HCT116 (cell line): Measurements from ENCODE around the gene ACKR3. TPM values are rescaled to one million over a fixed set of nuclear protein-coding genes. Genes with fewer than 3 reads are reported as not detected.

Experiments
- ATAC-seq: fragments of 200-7000 bp; cut with Tn5 transposase; 2 replicates; pipeline ENCODE4 v1.9.1; 2020; ENCODE audit warnings: mild to moderate bottlenecking, moderate library complexity
- BruUV-seq: library from RNA; stranded (reverse); fragments of 400-500 nt; replicated peaks from 2 replicates; lab custom pipeline; 2021; lab: Mats Ljungman, UMichigan
- CTCF ChIA-PET: fragments of 300-600 bp; sonication (Branson Sonifier 250); formaldehyde crosslinking; loops from one replicate; lab custom pipeline; 2021; ENCODE audit warnings: antibody characterized with exemption; lab: Charles Lee
- POLR2A ChIA-PET: fragments of 300-600, 350-600 bp; sonication (Branson Sonifier 250); formaldehyde crosslinking; loops from one replicate; lab custom pipeline; 2021; ENCODE audit warnings: antibody characterized with exemption; lab: Charles Lee
- RAD21 ChIA-PET, 2 experiments: fragments of 300-600 bp; sonication (Branson Sonifier 250); formaldehyde crosslinking; loops; one replicate each; lab custom pipeline; 2023; ENCODE audit warnings: low total read pairs in 2 of 2; ENCODE audit not compliant: uncharacterized antibody in 2 of 2, unreplicated experiment in 2 of 2, low non-redundant PET in 1 of 2; lab: Charles Lee
- DNase-seq: peaks from one replicate; pipeline ENCODE4 v3.0.0-alpha.2; 2010; ENCODE audit warnings: low read depth, low spot score
- H2AFZ ChIP-seq: fragments of 200-600 bp; shearing (Covaris generic), sonication (generic); 2 replicates; pipeline ENCODE4 v1.6.1; 2017; ENCODE audit warnings: low read depth, mixed run types, mixed read lengths, antibody characterized with exemption, low read length; ENCODE audit not compliant: poor library complexity, severe bottlenecking
- H3K27ac ChIP-seq: 2 replicates; pipeline ENCODE4 v1.5.1; 2012; ENCODE audit warnings: low read depth, low read length
- H3K27me3 ChIP-seq: fragments of 200-600 bp; sonication (generic); 2 replicates; pipeline ENCODE4 v1.6.1; 2016; ENCODE audit warnings: mixed run types, low read length, mixed read lengths; ENCODE audit not compliant: insufficient read depth
- H3K36me3 ChIP-seq, 2 experiments: fragments of 200-500 bp in 1 of 2; fragments of 200-600 bp in 1 of 2; sonication (Bioruptor generic) in 1 of 2; sonication (generic) in 1 of 2; 2 replicates each; pipeline versions ENCODE4 v1.5.1 to v1.6.1; 2014 to 2016; ENCODE audit warnings: low read length in 2 of 2, inconsistent platforms in 1 of 2, mixed read lengths in 1 of 2, mixed run types in 1 of 2; ENCODE audit not compliant: insufficient read depth in 2 of 2, control insufficient read depth in 1 of 2
- H3K4me1 ChIP-seq, 2 experiments: fragments of 200-600 bp in 1 of 2; sonication (generic) in 1 of 2; 2 replicates each; pipeline versions ENCODE4 v1.5.1 to v1.6.1; 2012 to 2017; ENCODE audit warnings: low read length in 2 of 2, inconsistent platforms in 1 of 2, mild to moderate bottlenecking in 1 of 2, mixed read lengths in 1 of 2, mixed run types in 1 of 2, moderate library complexity in 1 of 2; ENCODE audit not compliant: insufficient read depth in 2 of 2, control insufficient read depth in 1 of 2
- H3K4me2 ChIP-seq: fragments of 200-600 bp; sonication (generic); 2 replicates; pipeline ENCODE4 v1.6.1; 2017; ENCODE audit warnings: mixed run types, low read length, mixed read lengths
- H3K4me3 ChIP-seq, 2 experiments: fragments of 200-600 bp in 1 of 2; sonication (generic) in 1 of 2; replicated peaks in 1 of 2; 2 replicates each; pipeline ENCODE4 v1.5.1; 2011 to 2016; ENCODE audit warnings: low read length in 2 of 2, control low read depth in 1 of 2, low read depth in 1 of 2, mild to moderate bottlenecking in 1 of 2, mixed read lengths in 1 of 2, mixed run types in 1 of 2
- H3K79me2 ChIP-seq: fragments of 200-600 bp; sonication (generic); 2 replicates; pipeline ENCODE4 v1.6.1; 2017; ENCODE audit warnings: mild to moderate bottlenecking, mixed run types, low read length, moderate library complexity, mixed read lengths; ENCODE audit not compliant: insufficient read depth
- H3K9ac ChIP-seq: fragments of 200-600 bp; sonication (generic); 2 replicates; pipeline ENCODE4 v1.6.1; 2016; ENCODE audit warnings: low read length, mixed read lengths
- H3K9me2 ChIP-seq: fragments of 200-600 bp; sonication (generic), shearing (Covaris generic); 2 replicates; pipeline ENCODE4 v1.6.1; 2017; ENCODE audit warnings: mixed run types, mild to moderate bottlenecking, moderate library complexity; ENCODE audit not compliant: insufficient read depth
- H3K9me3 ChIP-seq, 2 experiments: fragments of 200-500 bp in 1 of 2; fragments of 200-600 bp in 1 of 2; sonication (Bioruptor generic) in 1 of 2; sonication (generic) in 1 of 2; 2 replicates each; pipeline ENCODE4 v1.6.1; 2014 to 2017; ENCODE audit warnings: low read length in 2 of 2, mixed read lengths in 2 of 2, inconsistent platforms in 1 of 2, low read depth in 1 of 2, mild to moderate bottlenecking in 1 of 2, mixed run types in 1 of 2, moderate library complexity in 1 of 2; ENCODE audit not compliant: control insufficient read depth in 1 of 2, insufficient read depth in 1 of 2
- H4K20me1 ChIP-seq: fragments of 200-600 bp; sonication (generic), shearing (Covaris generic); 2 replicates; pipeline ENCODE4 v1.6.1; 2017; ENCODE audit warnings: mixed run types, mild to moderate bottlenecking, moderate library complexity; ENCODE audit not compliant: insufficient read depth
- ATF3 ChIP-seq: IDR thresholded peaks from 2 replicates; pipeline ENCODE4 v1.6.1; 2012
- CBX3 ChIP-seq: IDR thresholded peaks from 2 replicates; pipeline ENCODE4 v1.6.1; 2012; ENCODE audit warnings: low read depth
- CEBPB ChIP-seq: IDR thresholded peaks from 2 replicates; pipeline ENCODE4 v1.6.1; 2012; ENCODE audit warnings: low read depth
- EGR1 ChIP-seq: IDR thresholded peaks from 2 replicates; pipeline ENCODE4 v1.6.1; 2012; ENCODE audit warnings: low read depth
- ELF1 ChIP-seq: IDR thresholded peaks from 2 replicates; pipeline ENCODE4 v1.6.1; 2012; ENCODE audit warnings: low read depth, borderline replicate concordance
- EZH2 ChIP-seq: fragments of 200-600 bp; sonication (generic); IDR thresholded peaks from 2 replicates; pipeline ENCODE4 v1.6.1; 2017; ENCODE audit warnings: antibody characterized with exemption, mixed run types
- EZH2phosphoT487 ChIP-seq: fragments of 200-600 bp; IDR thresholded peaks from 2 replicates; pipeline ENCODE4 v1.6.1; 2018; ENCODE audit warnings: antibody characterized with exemption, borderline replicate concordance
- FOSL1 ChIP-seq: IDR thresholded peaks from 2 replicates; pipeline ENCODE4 v1.6.1; 2012; ENCODE audit warnings: low read depth
- JUND ChIP-seq: IDR thresholded peaks from 2 replicates; pipeline ENCODE4 v1.6.1; 2012
- MAX ChIP-seq: IDR thresholded peaks from 2 replicates; pipeline ENCODE4 v1.6.1; 2012
- POLR2A ChIP-seq: IDR thresholded peaks from 2 replicates; pipeline ENCODE4 v1.7.0; 2011; ENCODE audit warnings: borderline replicate concordance; ENCODE audit not compliant: insufficient read depth, insufficient read length; ENCODE audit errors: extremely low read depth
- POLR2AphosphoS5 ChIP-seq: IDR thresholded peaks from 2 replicates; pipeline ENCODE4 v1.6.1; 2011; ENCODE audit warnings: mild to moderate bottlenecking, low read depth, low read length, moderate library complexity
- REST ChIP-seq: IDR thresholded peaks from 2 replicates; pipeline ENCODE4 v1.6.1; 2012; ENCODE audit warnings: low read depth
- SIN3A ChIP-seq: IDR thresholded peaks from 2 replicates; pipeline ENCODE4 v1.6.1; 2012; ENCODE audit warnings: low read depth
- SP1 ChIP-seq: IDR thresholded peaks from 2 replicates; pipeline ENCODE4 v1.6.1; 2012; ENCODE audit warnings: low read depth
- ZFX ChIP-seq: fragments of 450-650 bp; IDR thresholded peaks from 2 replicates; pipeline ENCODE4 v1.6.1; 2017
- ZNF274 ChIP-seq: fragments of 200-500 bp; sonication (Bioruptor generic); IDR thresholded peaks from 2 replicates; pipeline ENCODE4 v1.6.1; 2014; ENCODE audit warnings: mild to moderate bottlenecking, low read depth, low read length, inconsistent platforms
- intact Hi-C: fragments of 100-400 bp; cut with micrococcal nuclease; formaldehyde crosslinking; loops from 2 replicates; pipeline ENCODE4 v1.10.0; 2022
- total RNA-seq: library from RNA; stranded (reverse); gene quantifications from one replicate; pipeline ENCODE4 v1.2.1, GENCODE V29; 2021; ENCODE audit not compliant: unreplicated experiment

ACKR3 gene
- total RNA-seq, 1 experiment from 2014 or later, result 0.20 TPM

GRCh38 chr2:236602678-236603077 is 33.1 kb downstream of the ACKR3 start:
- H3K9ac ChIP-seq, result no peak overlapping the region
- BruUV-seq, result no TSS peak
- intact Hi-C loops, result no loop called here
- TF ChIP-seq CEBPB, result no peak
- no peak for TF ChIP-seq EZH2phosphoT487
- TF ChIP-seq FOSL1, result no peak
- H3K9me3 ChIP-seq, result no peaks in the 10 kb centered on the region
- no peaks in the 10 kb centered on the region for H3K9me2 ChIP-seq
- H3K4me2 ChIP-seq, result no peak overlapping the region
- H3K27me3 ChIP-seq, result peaks cover 60% of the 10 kb centered on the region
- DNase-seq (no peak), ATAC-seq (no peak)
- H3K79me2 ChIP-seq, result no peaks in the 10 kb centered on the region
- no peaks in the 10 kb centered on the region for H4K20me1 ChIP-seq
- no peak overlapping the region for H2AFZ ChIP-seq
- H3K36me3 ChIP-seq, result no peaks in the 10 kb centered on the region
- H3K4me3 ChIP-seq, result no peak overlapping the region
- ChIA-PET POLR2A (no interaction called here), RAD21 (no interaction called here), CTCF (no interaction called here)
- H3K27ac ChIP-seq, result no peak overlapping the region
- no peaks in the 10 kb centered on the region for H3K4me1 ChIP-seq

GRCh38 chr2:236603361-236604015 is 33.9 kb downstream of the ACKR3 start:
- Histone ChIP-seq H3K9ac (no peak overlapping the region), H3K79me2 (no peaks in the 10 kb centered on the region), H3K4me1 (no peaks in the 10 kb centered on the region), H2AFZ (no peak overlapping the region), H4K20me1 (no peaks in the 10 kb centered on the region), H3K27me3 (peaks cover 52% of the 10 kb centered on the region), H3K4me2 (no peak overlapping the region), H3K4me3 (no peak overlapping the region), H3K36me3 (no peaks in the 10 kb centered on the region), H3K27ac (no peak overlapping the region), H3K9me3 (no peaks in the 10 kb centered on the region), H3K9me2 (no peaks in the 10 kb centered on the region)
- ChIA-PET CTCF (no interaction called here), POLR2A (no interaction called here), RAD21 (no interaction called here)
- intact Hi-C loops, result no loop called here
- DNase-seq (no peak), ATAC-seq (no peak)
- BruUV-seq, result no TSS peak
- TF ChIP-seq POLR2A (no peak), ATF3 (no peak), CBX3 (no peak), ZFX (no peak), SP1 (no peak), ELF1 (no peak), MAX (no peak), JUND (no peak), REST (no peak), FOSL1 (no peak), POLR2AphosphoS5 (no peak), EGR1 (no peak), EZH2 (no peak), ZNF274 (no peak), SIN3A (no peak)
